ENCODE data around the gene CDKAL1.

The CDKAL1 gene

GRCh38 chr6:20933057-20933788, 399.0 kb downstream of the CDKAL1 start:
- no peak for DNase-seq (ENCODE audit: low spot score)
- H3K9me3 ChIP-seq (ENCODE audit: severe bottlenecking) = no peaks in the 10 kb centered on the region
- no peak overlapping the region for H3K4me3 ChIP-seq (ENCODE audit: severe bottlenecking)
- H3K4me1 ChIP-seq (ENCODE audit: insufficient read depth, poor library complexity, severe bottlenecking) = no peaks in the 10 kb centered on the region
- no peaks in the 10 kb centered on the region for H3K36me3 ChIP-seq (ENCODE audit: low read depth)
- no peaks in the 10 kb centered on the region for H3K27me3 ChIP-seq (ENCODE audit: insufficient read depth, poor library complexity, severe bottlenecking)
- H3K27ac ChIP-seq (ENCODE audit: poor library complexity, severe bottlenecking) = no peak overlapping the region
- no peak for ATAC-seq (ENCODE audit: low read depth)
- no peak for TF ChIP-seq CTCF (IDR thresholded peaks at IDR 0.05; ENCODE audit: poor library complexity, severe bottlenecking)

- H3K27me3 ChIP-seq (ENCODE audit: insufficient read depth, poor library complexity, severe bottlenecking) = no peaks in the 10 kb centered on the region
- H3K4me1 ChIP-seq (ENCODE audit: insufficient read depth, poor library complexity, severe bottlenecking) = no peaks in the 10 kb centered on the region
- no peak overlapping the region for H3K27ac ChIP-seq (ENCODE audit: poor library complexity, severe bottlenecking)
- H3K9me3 ChIP-seq (ENCODE audit: severe bottlenecking) = no peaks in the 10 kb centered on the region
- TF ChIP-seq CTCF (IDR thresholded peaks at IDR 0.05; ENCODE audit: poor library complexity, severe bottlenecking) = no peak
- ATAC-seq (ENCODE audit: low read depth) (no peak), DNase-seq (ENCODE audit: low spot score) (no peak)
- no peaks in the 10 kb centered on the region for H3K36me3 ChIP-seq (ENCODE audit: low read depth)
- H3K4me3 ChIP-seq (ENCODE audit: severe bottlenecking) = no peak overlapping the region
Observed at GRCh38 chr6:20936949-20937348, 402.7 kb downstream of the CDKAL1 start.

GRCh38 chr6:20939161-20939775, 405.0 kb downstream of the CDKAL1 start:
- TF ChIP-seq CTCF (IDR thresholded peaks at IDR 0.05; ENCODE audit: poor library complexity, severe bottlenecking) = no peak
- Histone ChIP-seq H3K9me3 (ENCODE audit: severe bottlenecking) (no peaks in the 10 kb centered on the region), H3K27me3 (ENCODE audit: insufficient read depth, poor library complexity, severe bottlenecking) (no peaks in the 10 kb centered on the region), H3K27ac (ENCODE audit: poor library complexity, severe bottlenecking) (no peak overlapping the region), H3K4me1 (ENCODE audit: insufficient read depth, poor library complexity, severe bottlenecking) (no peaks in the 10 kb centered on the region), H3K36me3 (ENCODE audit: low read depth) (no peaks in the 10 kb centered on the region), H3K4me3 (ENCODE audit: severe bottlenecking) (no peak overlapping the region)
- DNase-seq (ENCODE audit: low spot score) = no peak
- no peak for ATAC-seq (ENCODE audit: low read depth)

GRCh38 chr6:20943040-20943627, 408.9 kb downstream of the CDKAL1 start:
- ATAC-seq (ENCODE audit: low read depth) = no peak

More at GRCh38 chr6:20943040-20943627, 408.9 kb downstream of the CDKAL1 start:
- H3K4me1 ChIP-seq (ENCODE audit: insufficient read depth, poor library complexity, severe bottlenecking) = no peaks in the 10 kb centered on the region
- H3K27me3 ChIP-seq (ENCODE audit: insufficient read depth, poor library complexity, severe bottlenecking) = no peaks in the 10 kb centered on the region
- no peak for TF ChIP-seq CTCF (IDR thresholded peaks at IDR 0.05; ENCODE audit: poor library complexity, severe bottlenecking)
- no peak overlapping the region for H3K27ac ChIP-seq (ENCODE audit: poor library complexity, severe bottlenecking)
- no peaks in the 10 kb centered on the region for H3K36me3 ChIP-seq (ENCODE audit: low read depth)
- no peak for DNase-seq (ENCODE audit: low spot score)
- H3K9me3 ChIP-seq (ENCODE audit: severe bottlenecking) = no peaks in the 10 kb centered on the region
- no peak overlapping the region for H3K4me3 ChIP-seq (ENCODE audit: severe bottlenecking)
